H9 (cell line): ENCODE measurements around the gene CCND2. TPM values are rescaled to one million over a fixed set of nuclear protein-coding genes. Genes with fewer than 3 reads are reported as not detected.

ENCODE experiments used
- DNase-seq: peaks from one replicate; pipeline ENCODE4 v3.0.0-alpha.2; 2017
- H2AFZ ChIP-seq: one replicate; pipeline ENCODE4 v1.6.1; 2013; ENCODE audit warnings: mild to moderate bottlenecking, low read length, control low read depth, moderate library complexity
- H2AK5ac ChIP-seq: 2 replicates; pipeline ENCODE4 v1.6.1; 2013; ENCODE audit warnings: low read length, control low read depth, mixed read lengths; ENCODE audit not compliant: insufficient read length
- H2BK120ac ChIP-seq: one replicate; pipeline ENCODE4 v1.6.1; 2013; ENCODE audit warnings: low read depth, mild to moderate bottlenecking, low read length, control low read depth, inconsistent platforms; ENCODE audit not compliant: poor library complexity, severe bottlenecking
- H2BK12ac ChIP-seq: 2 replicates; pipeline ENCODE4 v1.6.1; 2013; ENCODE audit warnings: low read length, control low read depth, mixed read lengths, low read depth; ENCODE audit not compliant: insufficient read length
- H2BK15ac ChIP-seq: 2 replicates; pipeline ENCODE4 v1.6.1; 2013; ENCODE audit warnings: low read depth, low read length, control low read depth
- H2BK20ac ChIP-seq: one replicate; pipeline ENCODE4 v1.6.1; 2013; ENCODE audit warnings: low read depth, mild to moderate bottlenecking, low read length, control low read depth, inconsistent platforms; ENCODE audit not compliant: poor library complexity, severe bottlenecking
- H2BK5ac ChIP-seq: 2 replicates; pipeline ENCODE4 v1.6.1; 2013; ENCODE audit warnings: low read length, control low read depth, mixed read lengths; ENCODE audit not compliant: insufficient read length
- H3K14ac ChIP-seq: 2 replicates; pipeline ENCODE4 v1.6.1; 2013; ENCODE audit warnings: low read length, control low read depth; ENCODE audit not compliant: insufficient read depth
- H3K18ac ChIP-seq: 2 replicates; pipeline ENCODE4 v1.6.1; 2013; ENCODE audit warnings: low read depth, mild to moderate bottlenecking, mixed read lengths, low read length, control low read depth; ENCODE audit not compliant: insufficient read length
- H3K23ac ChIP-seq: 2 replicates; pipeline ENCODE4 v1.6.1; 2013; ENCODE audit warnings: low read length, control low read depth, mixed read lengths, low read depth; ENCODE audit not compliant: insufficient read length
- H3K23me2 ChIP-seq: 2 replicates; pipeline ENCODE4 v1.6.1; 2013; ENCODE audit warnings: low read depth, mild to moderate bottlenecking, mixed read lengths, low read length, control low read depth; ENCODE audit not compliant: insufficient read length, poor library complexity, severe bottlenecking
- H3K27ac ChIP-seq: 2 replicates; pipeline ENCODE4 v1.5.1; 2013; ENCODE audit warnings: low read length, control low read depth, mixed read lengths, low read depth; ENCODE audit not compliant: insufficient read length
- H3K27me3 ChIP-seq: 2 replicates; pipeline ENCODE4 v1.6.1; 2013; ENCODE audit warnings: low read length, control low read depth, inconsistent platforms; ENCODE audit not compliant: insufficient read depth
- H3K4ac ChIP-seq: 2 replicates; pipeline ENCODE4 v1.6.1; 2013; ENCODE audit warnings: low read depth, mild to moderate bottlenecking, control low read depth, inconsistent platforms, low read length, moderate library complexity
- H3K4me1 ChIP-seq: 2 replicates; pipeline ENCODE4 v1.6.1; 2013; ENCODE audit warnings: low read length, control low read depth, inconsistent platforms; ENCODE audit not compliant: insufficient read depth
- H3K4me2 ChIP-seq: 2 replicates; pipeline ENCODE4 v1.6.1; 2013; ENCODE audit warnings: low read length, control low read depth, mixed read lengths; ENCODE audit not compliant: insufficient read length, insufficient read depth
- H3K56ac ChIP-seq: 2 replicates; pipeline ENCODE4 v1.6.1; 2013; ENCODE audit warnings: low read depth, mild to moderate bottlenecking, mixed read lengths, low read length, control low read depth; ENCODE audit not compliant: insufficient read length
- H3K79me1 ChIP-seq: 2 replicates; pipeline ENCODE4 v1.6.1; 2013; ENCODE audit warnings: low read depth, mild to moderate bottlenecking, moderate library complexity, low read length, control low read depth, inconsistent platforms; ENCODE audit not compliant: insufficient read depth, poor library complexity, severe bottlenecking
- H3K79me2 ChIP-seq: 2 replicates; pipeline ENCODE4 v1.6.1; 2013; ENCODE audit warnings: low read length, control low read depth, inconsistent platforms; ENCODE audit not compliant: insufficient read depth
- H3K9ac ChIP-seq: 2 replicates; pipeline ENCODE4 v1.6.1; 2013; ENCODE audit warnings: low read length, control low read depth, mixed read lengths; ENCODE audit not compliant: insufficient read length; ENCODE audit errors: extremely low read depth
- H3K9me3 ChIP-seq: one replicate; pipeline ENCODE4 v1.6.1; 2013; ENCODE audit warnings: low read depth, low read length, inconsistent platforms; ENCODE audit not compliant: control insufficient read depth
- H3T11ph ChIP-seq: one replicate; pipeline ENCODE4 v1.6.1; 2013; ENCODE audit warnings: mild to moderate bottlenecking, low read length, control low read depth, inconsistent platforms
- H4K20me1 ChIP-seq: one replicate; pipeline ENCODE4 v1.6.1; 2013; ENCODE audit not compliant: control insufficient read depth, insufficient read length, insufficient read depth
- H4K5ac ChIP-seq: 2 replicates; pipeline ENCODE4 v1.6.1; 2013; ENCODE audit warnings: low read depth, mild to moderate bottlenecking, mixed read lengths, low read length, control low read depth; ENCODE audit not compliant: insufficient read length
- H4K8ac ChIP-seq: replicated peaks from 2 replicates; pipeline ENCODE4 v1.6.1; 2013; ENCODE audit warnings: low read length, control low read depth, mixed read lengths, low read depth; ENCODE audit not compliant: insufficient read length
- H4K91ac ChIP-seq: 2 replicates; pipeline ENCODE4 v1.6.1; 2013; ENCODE audit warnings: low read depth, mild to moderate bottlenecking, moderate library complexity, mixed read lengths, low read length, control low read depth; ENCODE audit not compliant: insufficient read length
- H3K27ac Mint-ChIP-seq, 3 experiments: 2 replicates in 2 of 3; 3 replicates in 1 of 3; pipeline ENCODE4 v1.8.0; 2020 to 2021; ENCODE audit warnings: mixed read lengths in 3 of 3, mild to moderate bottlenecking in 1 of 3, moderate library complexity in 1 of 3
- H3K27me3 Mint-ChIP-seq: 2 replicates; pipeline ENCODE4 v1.8.0; 2021; ENCODE audit warnings: low read depth, mild to moderate bottlenecking, moderate library complexity, mixed read lengths
- H3K36me3 Mint-ChIP-seq, 3 experiments: 2 replicates in 2 of 3; 3 replicates in 1 of 3; pipeline ENCODE4 v1.8.0; 2020 to 2021; ENCODE audit warnings: low read depth in 3 of 3, mixed read lengths in 3 of 3; ENCODE audit not compliant: insufficient read depth in 1 of 3
- H3K4me1 Mint-ChIP-seq, 2 experiments: 2 replicates each; pipeline ENCODE4 v1.8.0; 2020; ENCODE audit warnings: mixed read lengths in 2 of 2
- H3K4me3 Mint-ChIP-seq, 2 experiments: 2 replicates in 1 of 2; 3 replicates in 1 of 2; pipeline ENCODE4 v1.8.0; 2020 to 2021; ENCODE audit warnings: mild to moderate bottlenecking in 2 of 2, mixed read lengths in 2 of 2, moderate library complexity in 1 of 2
- H3K9me3 Mint-ChIP-seq, 2 experiments: 2 replicates in 1 of 2; 3 replicates in 1 of 2; pipeline ENCODE4 v1.8.0; 2020; ENCODE audit warnings: mild to moderate bottlenecking in 2 of 2, mixed read lengths in 2 of 2, moderate library complexity in 1 of 2
- CTCF ChIP-seq: fragments of 200-600 bp; sonication (generic); conservative IDR thresholded peaks from 3 replicates; pipeline ENCODE4 v1.8.0; 2021; ENCODE audit warnings: antibody characterized with exemption, mild to moderate bottlenecking
- WGBS: extraction: QIAGEN DNeasy Blood & Tissue Kit; methylation state at CpG from one replicate; pipeline ENCODE4 v1.1.7; 2013; ENCODE audit warnings: missing lambda C conversion rate, low lambda C conversion rate, mixed read lengths; ENCODE audit not compliant: insufficient read length; ENCODE audit errors: extremely low coverage; 5-methylcytosine and 5-hydroxymethylcytosine counted together
- total RNA-seq: library from RNA; stranded (reverse); gene quantifications from 2 replicates; pipeline ENCODE4 v1.2.1, GENCODE V29; 2021

CCND2 gene
- total RNA-seq, 1 experiment from 2014 or later: 104 TPM

- TF ChIP-seq CTCF: no peak
- H2BK12ac ChIP-seq: no peak overlapping the region
- no peak overlapping the region for H3K23ac ChIP-seq
- H3K14ac ChIP-seq: peak overlapping the region; percentile 92
- peaks cover 52% of the 10 kb centered on the region for H3K27me3 Mint-ChIP-seq
- H3K4me1 Mint-ChIP-seq: peaks cover 42 to 46% of the 10 kb centered on the region in 2 experiments
- peak overlapping the region; percentile 88 to 98 for H3K4me3 Mint-ChIP-seq
- peak overlapping the region; percentile 85 to 98 (median 95) for H3K27ac Mint-ChIP-seq
- H3T11ph ChIP-seq: no peak overlapping the region
- no peak overlapping the region for H3K56ac ChIP-seq
- H3K18ac ChIP-seq: peak overlapping the region; percentile 88
- peak overlapping the region; percentile 3 for H2BK5ac ChIP-seq
- no peak overlapping the region for H4K8ac ChIP-seq
- peaks cover 18% of the 10 kb centered on the region; the same call in 1 of the 2 replicates for H3K79me2 ChIP-seq
- no peak overlapping the region for H3K4ac ChIP-seq
- no peak overlapping the region for H2AFZ ChIP-seq
- peaks cover 35 to 40% (median 38%) of the 10 kb centered on the region in 3 experiments for H3K36me3 Mint-ChIP-seq
- H3K4me2 ChIP-seq: peak overlapping the region; percentile 77
- peaks cover 51% of the 10 kb centered on the region for H3K23me2 ChIP-seq
- H3K27ac ChIP-seq: no peak overlapping the region
- H3K9me3 Mint-ChIP-seq: peaks cover 2 to 3% of the 10 kb centered on the region in 2 experiments; a peak in 2 of 5 replicates
- no peak overlapping the region for H4K91ac ChIP-seq
- peaks cover 4% of the 10 kb centered on the region for H4K20me1 ChIP-seq
- WGBS: no CpG with 5 or more reads among the region's 42 CpGs
- no peaks in the 10 kb centered on the region for H3K9me3 ChIP-seq
- H3K9ac ChIP-seq: peak overlapping the region; percentile 83
- H2AK5ac ChIP-seq: no peak overlapping the region
- peaks cover 8% of the 10 kb centered on the region for H3K4me1 ChIP-seq
- no peaks in the 10 kb centered on the region; the same call in 1 of the 2 replicates for H3K27me3 ChIP-seq
- peak; percentile 40 for DNase-seq
- peaks cover 2% of the 10 kb centered on the region for H3K79me1 ChIP-seq
- no peak overlapping the region for H2BK15ac ChIP-seq
- no peak overlapping the region for H2BK20ac ChIP-seq
- no peak overlapping the region for H2BK120ac ChIP-seq
- H4K5ac ChIP-seq: no peak overlapping the region
Observed at GRCh38 chr12:4274396-4275015, 944 bp downstream of the CCND2 start.
